Testis (tissue), 3 donors: ENCODE results near the gene MOSPD3. TPM values are rescaled to one million over a fixed set of nuclear protein-coding genes. Genes with fewer than 3 reads are reported as not detected.

ENCODE experiments used
- DNase-seq: peaks from one replicate; pipeline ENCODE4 v3.0.0-alpha.2; 2019
- H3K27ac ChIP-seq, 2 donors: fragments of 200-600 bp; sonication (generic); one replicate each; pipeline ENCODE4 v1.5.1; 2019
- H3K27me3 ChIP-seq: fragments of 200-600 bp; sonication (generic); one replicate; pipeline ENCODE4 v1.5.1; 2019
- H3K36me3 ChIP-seq: fragments of 200-600 bp; sonication (generic); one replicate; pipeline ENCODE4 v1.5.1; 2017; ENCODE audit warnings: low read depth; ENCODE audit errors: missing control alignments
- H3K4me1 ChIP-seq: fragments of 200-600 bp; sonication (generic); one replicate; pipeline ENCODE4 v1.5.1; 2019
- H3K4me3 ChIP-seq, 2 donors: fragments of 200-600 bp; sonication (generic); one replicate each; pipeline ENCODE4 v1.5.1; 2017 to 2019
- H3K9me3 ChIP-seq: fragments of 200-600 bp; sonication (generic); one replicate; pipeline ENCODE4 v1.5.1; 2017
- POLR2A ChIP-seq: fragments of 450-650 bp; IDR thresholded peaks from one replicate; pipeline ENCODE4 v1.6.1; 2017; ENCODE audit warnings: antibody characterized with exemption, mild to moderate bottlenecking, moderate library complexity
- WGBS, 2 donors: methylation state at CpG; one replicate each; pipeline ENCODE4 v1.1.5; 2018; 5-methylcytosine and 5-hydroxymethylcytosine counted together
- intact Hi-C: fragments of 100-400 bp; cut with DNase I; formaldehyde crosslinking; loops from one replicate; pipeline ENCODE4 v1.15.1; 2023; ENCODE audit warnings: low total_unique reads
- polyA plus RNA-seq: library from polyadenylated mRNA; stranded (reverse); fragments of 350-450 nt; fragmentation: Illumina TruSeq; extraction: RNeasy Lipid Tissue Mini Kit (QIAGEN cat#74804); gene quantifications from one replicate; pipeline ENCODE4 v1.2.3, GENCODE V29; 2014; ENCODE audit warnings: low read depth, low replicate concordance; ENCODE audit not compliant: insufficient read depth
- total RNA-seq, 2 donors: library from RNA; depleted of rRNA; stranded (reverse); fragments of >200 nt; gene quantifications; one replicate each; pipeline ENCODE4 v1.2.3, GENCODE V29; 2016
- TF ChIP-seq, protein P1 (sequence below), 3 experiments: fragments of 450-650 bp in 2 of 3; fragments of 200-600 bp in 1 of 3; sonication (generic) in 1 of 3; IDR thresholded peaks; one replicate each; pipeline ENCODE4 v1.5.1; 2016 to 2019; ENCODE audit warnings: antibody characterized with exemption in 3 of 3, mild to moderate bottlenecking in 2 of 3, moderate library complexity in 1 of 3

The MOSPD3 gene
- total and polyA plus RNA-seq, 3 donors from 2014 or later: 40.6 to 78.9 (median 62.8) TPM

DNA sequence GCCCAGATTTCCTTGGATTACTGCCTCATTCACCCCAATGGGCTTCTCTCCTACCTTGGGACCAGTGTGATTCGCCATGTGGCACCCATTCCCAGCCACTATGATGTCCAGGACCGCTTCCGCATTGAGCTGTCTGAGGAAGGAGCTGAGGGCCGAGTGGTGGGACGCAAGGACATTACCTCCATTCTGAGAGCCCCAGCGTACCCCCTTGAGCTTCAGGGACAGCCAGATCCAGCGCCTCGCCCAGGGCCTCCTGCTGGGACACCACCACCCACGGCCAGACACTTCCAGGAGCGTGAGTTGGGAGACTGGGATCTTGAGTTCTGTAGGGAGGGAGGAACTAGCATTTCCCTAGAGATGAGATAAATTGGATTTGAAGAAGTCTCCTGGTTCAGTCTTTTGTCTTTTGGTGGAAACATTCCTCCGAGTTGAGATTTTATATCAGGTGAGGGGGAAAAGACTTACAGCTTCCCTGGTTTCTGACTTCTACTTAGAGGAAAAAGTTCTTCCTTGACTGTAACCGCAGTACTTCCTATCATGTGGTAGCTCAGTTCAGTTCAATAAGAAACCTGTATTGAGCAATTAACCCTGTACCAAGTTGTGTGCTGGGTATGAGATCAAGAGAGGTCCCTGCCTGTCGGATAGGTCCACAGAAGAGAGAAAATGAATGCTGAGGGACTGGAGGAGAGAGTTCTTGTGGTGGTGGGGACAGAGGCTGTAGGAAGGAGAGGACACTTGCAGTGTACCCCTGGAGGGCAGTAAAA, 1.3 kb downstream of the MOSPD3 start:
- peak overlapping the region in 1 of 2 donors; percentile 79 for H3K4me3 ChIP-seq
- TF ChIP-seq POLR2A: no peak
- TF ChIP-seq, protein P1, sequence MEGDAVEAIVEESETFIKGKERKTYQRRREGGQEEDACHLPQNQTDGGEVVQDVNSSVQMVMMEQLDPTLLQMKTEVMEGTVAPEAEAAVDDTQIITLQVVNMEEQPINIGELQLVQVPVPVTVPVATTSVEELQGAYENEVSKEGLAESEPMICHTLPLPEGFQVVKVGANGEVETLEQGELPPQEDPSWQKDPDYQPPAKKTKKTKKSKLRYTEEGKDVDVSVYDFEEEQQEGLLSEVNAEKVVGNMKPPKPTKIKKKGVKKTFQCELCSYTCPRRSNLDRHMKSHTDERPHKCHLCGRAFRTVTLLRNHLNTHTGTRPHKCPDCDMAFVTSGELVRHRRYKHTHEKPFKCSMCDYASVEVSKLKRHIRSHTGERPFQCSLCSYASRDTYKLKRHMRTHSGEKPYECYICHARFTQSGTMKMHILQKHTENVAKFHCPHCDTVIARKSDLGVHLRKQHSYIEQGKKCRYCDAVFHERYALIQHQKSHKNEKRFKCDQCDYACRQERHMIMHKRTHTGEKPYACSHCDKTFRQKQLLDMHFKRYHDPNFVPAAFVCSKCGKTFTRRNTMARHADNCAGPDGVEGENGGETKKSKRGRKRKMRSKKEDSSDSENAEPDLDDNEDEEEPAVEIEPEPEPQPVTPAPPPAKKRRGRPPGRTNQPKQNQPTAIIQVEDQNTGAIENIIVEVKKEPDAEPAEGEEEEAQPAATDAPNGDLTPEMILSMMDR (IDR thresholded peaks at IDR 0.05): no peak
- intact Hi-C loops: no loop called here

DNA sequence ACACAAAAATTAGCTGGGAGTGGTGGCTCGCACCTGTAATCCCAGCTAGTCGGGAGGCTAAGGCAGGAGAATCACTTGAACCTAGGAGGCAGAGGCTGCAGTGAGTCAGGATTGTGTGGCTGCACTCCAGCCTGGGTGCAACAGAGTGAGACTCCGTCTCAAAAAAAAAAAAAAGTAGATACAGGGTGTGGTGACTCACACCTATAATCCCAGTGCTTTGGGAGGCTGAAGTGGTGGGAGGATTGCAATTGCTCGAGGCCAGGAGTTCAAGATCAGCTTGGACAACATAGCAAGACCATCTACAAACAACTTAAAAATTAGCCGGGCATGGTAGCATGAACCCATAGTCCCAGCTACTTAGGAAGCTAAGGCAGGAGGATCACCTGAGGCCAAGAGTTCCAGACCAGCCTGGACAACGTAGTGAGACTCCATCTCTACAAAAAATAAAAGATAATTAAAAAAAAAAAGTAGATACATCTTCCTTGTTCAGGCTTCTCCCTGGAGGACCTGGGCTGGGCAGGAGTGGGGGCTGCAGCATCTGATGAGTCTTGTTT, 2.0 kb downstream of the MOSPD3 start:
- TF ChIP-seq, protein P1 (IDR thresholded peaks at IDR 0.05): no peak
- no peak for TF ChIP-seq POLR2A
- Histone ChIP-seq H3K4me3 (no peak overlapping the region), H3K36me3 (no peaks in the 10 kb centered on the region), H3K9me3 (no peaks in the 10 kb centered on the region), H3K27me3 (no peaks in the 10 kb centered on the region), H3K4me1 (peaks cover 13% of the 10 kb centered on the region), H3K27ac (no peak overlapping the region)
- intact Hi-C loops: no loop called here
- DNase-seq: no peak
- 86 to 88% methylated on average over 6 of the region's 6 CpGs for WGBS, 2 donors

More for the DNA sequence above, 1.3 kb downstream of the MOSPD3 start:
- H3K36me3 ChIP-seq: no peaks in the 10 kb centered on the region
- H3K4me1 ChIP-seq: peaks cover 13% of the 10 kb centered on the region
- H3K9me3 ChIP-seq: no peaks in the 10 kb centered on the region
- H3K27ac ChIP-seq: no peak overlapping the region
- DNase-seq: no peak
- WGBS, 2 donors: 82 to 86% methylated on average over 12 to 13 of the region's 13 CpGs
- H3K27me3 ChIP-seq: no peaks in the 10 kb centered on the region

GRCh38 chr7:100620239-100620638, 7.9 kb downstream of the MOSPD3 start:
- 94 to 97% methylated on average over 6 of the region's 6 CpGs for WGBS, 2 donors
- H3K4me1 ChIP-seq: no peaks in the 10 kb centered on the region
- H3K36me3 ChIP-seq: no peaks in the 10 kb centered on the region
- H3K27me3 ChIP-seq: no peaks in the 10 kb centered on the region
- TF ChIP-seq, protein P1 (IDR thresholded peaks at IDR 0.05): no peak
- no peak for TF ChIP-seq POLR2A
- DNase-seq: no peak
- H3K27ac ChIP-seq: no peak overlapping the region
- no peak overlapping the region for H3K4me3 ChIP-seq
- intact Hi-C loops: no loop called here
- no peaks in the 10 kb centered on the region for H3K9me3 ChIP-seq

DNA sequence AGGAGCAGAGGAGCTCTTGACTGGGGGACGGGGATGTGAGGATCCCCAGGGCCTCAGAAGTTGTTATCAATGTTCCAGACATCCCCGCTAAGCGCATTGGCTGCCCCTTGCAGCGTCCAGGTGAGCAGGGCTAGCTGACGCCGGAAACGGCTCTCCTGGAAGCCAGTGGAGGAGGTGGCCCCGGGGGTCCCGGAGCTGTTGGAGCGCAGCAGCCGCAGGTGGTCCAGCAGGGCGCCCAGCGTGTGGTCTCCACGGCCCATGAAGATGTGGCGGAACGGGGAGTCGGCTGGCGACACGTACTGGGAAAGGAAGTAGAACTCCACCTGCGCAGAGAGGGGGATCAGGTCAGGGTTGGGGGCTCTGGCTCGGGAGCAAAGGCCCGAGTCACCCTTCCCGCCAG, 8.5 kb downstream of the MOSPD3 start:
- intact Hi-C loops: no loop called here
- WGBS, 2 donors: 94 to 96% methylated on average over 19 to 23 of the region's 23 CpGs
- Histone ChIP-seq H3K4me1 (no peaks in the 10 kb centered on the region), H3K36me3 (no peaks in the 10 kb centered on the region), H3K27me3 (no peaks in the 10 kb centered on the region), H3K4me3 (no peak overlapping the region), H3K27ac (no peak overlapping the region), H3K9me3 (no peaks in the 10 kb centered on the region)
- no peak for DNase-seq
- TF ChIP-seq POLR2A: no peak
- TF ChIP-seq, protein P1 (IDR thresholded peaks at IDR 0.05): no peak
